Esophagus squamous epithelium (tissue), 5 donors: Measurements from ENCODE around the gene CACNA1H. TPM values are rescaled to one million over a fixed set of nuclear protein-coding genes. Genes with fewer than 3 reads are reported as not detected.

ENCODE experiments used
- DNase-seq: peaks from one replicate; lab custom pipeline; 2025; lab: John Stamatoyannopoulos, UW
- H3K27ac ChIP-seq, 4 donors: fragments of 200-600 bp; sonication (generic); one replicate each; pipeline ENCODE4 v1.5.1; 2016 to 2019; ENCODE audit warnings: mild to moderate bottlenecking in 1 of 4
- H3K27me3 ChIP-seq, 4 donors: fragments of 200-600 bp; sonication (generic); 1 replicate in 3 of 4; 2 replicates in 1 of 4; pipeline versions ENCODE4 v1.5.1 to v1.6.0; 2017 to 2021; ENCODE audit warnings: antibody characterized with exemption in 1 of 4
- H3K36me3 ChIP-seq, 3 donors: fragments of 200-600 bp; sonication (generic); one replicate each; pipeline ENCODE4 v1.5.1; 2016 to 2019
- H3K4me1 ChIP-seq, 3 donors: fragments of 200-600 bp; sonication (generic); one replicate each; pipeline ENCODE4 v1.5.1; 2017 to 2019
- H3K4me3 ChIP-seq, 4 donors: fragments of 200-600 bp; sonication (generic); 1 replicate in 3 of 4; 2 replicates in 1 of 4; pipeline ENCODE4 v1.5.1; 2016 to 2019; ENCODE audit warnings: mild to moderate bottlenecking in 2 of 4, moderate library complexity in 1 of 4
- H3K9me3 ChIP-seq, 3 donors: fragments of 200-600 bp; sonication (generic); one replicate each; pipeline ENCODE4 v1.5.1; 2016 to 2019
- CTCF ChIP-seq, 6 experiments: fragments of 450-650 bp in 4 of 6; fragments of 200-600 bp in 2 of 6; sonication (generic) in 2 of 6; IDR thresholded peaks; one replicate each; pipeline ENCODE4 v1.5.1; 2016 to 2019; ENCODE audit warnings: antibody characterized with exemption in 6 of 6, mild to moderate bottlenecking in 4 of 6, moderate library complexity in 4 of 6
- POLR2A ChIP-seq, 4 donors: fragments of 450-650 bp; IDR thresholded peaks; one replicate each; pipeline ENCODE4 v1.6.1; 2017; ENCODE audit warnings: antibody characterized with exemption in 4 of 4, mild to moderate bottlenecking in 4 of 4, moderate library complexity in 3 of 4
- WGBS, 2 donors: methylation state at CpG; one replicate each; pipeline ENCODE4 v1.1.5; 2018; 5-methylcytosine and 5-hydroxymethylcytosine counted together
- intact Hi-C: fragments of 100-400 bp; cut with DNase I; formaldehyde crosslinking; loops from one replicate; pipeline ENCODE4 v1.15.0; 2022
- total RNA-seq, 4 donors: library from RNA; depleted of rRNA; stranded (reverse); fragments of >200 nt; gene quantifications; one replicate each; pipeline ENCODE4 v1.1.0, GENCODE V29; 2016
- donor health status: DM: yes; HTN: yes; CAD: no.

CACNA1H gene
- total RNA-seq, 4 donors from 2014 or later = 1.7 to 14.7 (median 5.6) TPM

GRCh38 chr16:1153480-1154160 is 714 bp downstream of the CACNA1H start:
- Histone ChIP-seq H3K27me3 (peaks cover 10 to 83% (median 14%) of the 10 kb centered on the region in 4 donors), H3K4me1 (peaks cover 11 to 64% (median 25%) of the 10 kb centered on the region in 3 donors), H3K4me3 (peak overlapping the region; percentile 22 to 66 (median 40)), H3K9me3 (no peaks in the 10 kb centered on the region), H3K36me3 (no peaks in the 10 kb centered on the region), H3K27ac (peak overlapping the region; percentile 68 to 88 (median 82))
- intact Hi-C loops = no loop called here
- DNase-seq = no peak
- no peak for TF ChIP-seq POLR2A (IDR thresholded peaks at IDR 0.05)
- no peak for TF ChIP-seq CTCF (IDR thresholded peaks at IDR 0.05)
- 0 to 3% methylated on average over 3 to 6 of the region's 94 CpGs for WGBS, 2 donors

- Histone ChIP-seq H3K27me3 (peaks cover 10 to 91% (median 14%) of the 10 kb centered on the region in 4 donors), H3K4me3 (peak overlapping the region; percentile 22 to 66 (median 40)), H3K27ac (peak overlapping the region; percentile 68 to 88 (median 82)), H3K4me1 (peaks cover 11 to 72% (median 32%) of the 10 kb centered on the region in 3 donors), H3K9me3 (no peaks in the 10 kb centered on the region), H3K36me3 (no peaks in the 10 kb centered on the region)
- WGBS, 2 donors = 0 to 4% methylated on average over 6 to 15 of the region's 31 CpGs
- intact Hi-C loops = no loop called here
- no peak for DNase-seq
- no peak for TF ChIP-seq POLR2A (IDR thresholded peaks at IDR 0.05)
- no peak for TF ChIP-seq CTCF (IDR thresholded peaks at IDR 0.05)
Measured at GRCh38 chr16:1154291-1154886, 1.5 kb downstream of the CACNA1H start.

GRCh38 chr16:1154887-1155331 is 2.0 kb downstream of the CACNA1H start:
- intact Hi-C loops = no loop called here
- peak overlapping the region; percentile 68 to 88 (median 82) for H3K27ac ChIP-seq
- no peaks in the 10 kb centered on the region for H3K9me3 ChIP-seq
- H3K4me3 ChIP-seq = peak overlapping the region in 3 of 4 donors; percentile 23 to 66 (median 58)
- H3K27me3 ChIP-seq = peaks cover 12 to 95% (median 15%) of the 10 kb centered on the region in 4 donors
- TF ChIP-seq CTCF (IDR thresholded peaks at IDR 0.05) (no peak), POLR2A (IDR thresholded peaks at IDR 0.05) (no peak)
- H3K4me1 ChIP-seq = peaks cover 11 to 77% (median 32%) of the 10 kb centered on the region in 3 donors
- no peaks in the 10 kb centered on the region for H3K36me3 ChIP-seq
- no peak for DNase-seq
- 9 to 67% methylated on average over 8 to 9 of the region's 23 CpGs for WGBS, 2 donors

GRCh38 chr16:1155353-1156054 is 2.6 kb downstream of the CACNA1H start:
- no peaks in the 10 kb centered on the region for H3K9me3 ChIP-seq
- peak overlapping the region; percentile 7 to 88 (median 82) for H3K27ac ChIP-seq
- intact Hi-C loops = no loop called here
- 15 to 81% methylated on average over 4 to 9 of the region's 20 CpGs for WGBS, 2 donors
- no peak for DNase-seq
- H3K36me3 ChIP-seq = no peaks in the 10 kb centered on the region
- no peak for TF ChIP-seq CTCF (IDR thresholded peaks at IDR 0.05)
- no peak for TF ChIP-seq POLR2A (IDR thresholded peaks at IDR 0.05)
- peaks cover 15 to 83% (median 37%) of the 10 kb centered on the region in 3 donors for H3K4me1 ChIP-seq
- peaks cover 12 to 96% (median 16%) of the 10 kb centered on the region in 4 donors for H3K27me3 ChIP-seq
- peak overlapping the region in 2 of 4 donors; percentile 58 to 66 for H3K4me3 ChIP-seq
